ENCODE results near the gene GRIN2A. TPM values are rescaled to one million over a fixed set of nuclear protein-coding genes. Genes with fewer than 3 reads are reported as not detected.

GRIN2A gene
- polyA plus RNA-seq, 2 donors: 0.02 to 0.04 TPM

GRCh38 chr16:9934723-9935508, 247.3 kb downstream of the GRIN2A start:
- no peaks in the 10 kb centered on the region for H3K36me3 ChIP-seq (ENCODE audit: control insufficient read depth in 2 of 2, insufficient read depth in 2 of 2, low read length in 1 of 2)
- no peaks in the 10 kb centered on the region for H3K4me1 ChIP-seq (ENCODE audit: control insufficient read depth in 2 of 2, insufficient read depth in 2 of 2, low read length in 1 of 2)
- H3K27me3 ChIP-seq (ENCODE audit: control insufficient read depth in 1 of 2, insufficient read depth in 2 of 2, low read length in 2 of 2): no peaks in the 10 kb centered on the region
- no peak overlapping the region for H3K27ac ChIP-seq (ENCODE audit: low read depth in 2 of 2, low read length in 1 of 2)
- no peak overlapping the region for H3K4me3 ChIP-seq (ENCODE audit: low read depth in 1 of 2, low read length in 2 of 2)
- WGBS, 2 donors: 68 to 74% methylated on average over 8 of the region's 8 CpGs
- peaks cover 0 to 2% of the 10 kb centered on the region in 2 donors for H3K9me3 ChIP-seq (ENCODE audit: control insufficient read depth in 2 of 2, insufficient read depth in 1 of 2, low read depth in 1 of 2, low read length in 1 of 2)

GRCh38 chr16:9932919-9933653, 249.1 kb downstream of the GRIN2A start:
- 61 to 67% methylated on average over 5 of the region's 5 CpGs for WGBS, 2 donors

GRCh38 chr16:9932000-9932399, 250.2 kb downstream of the GRIN2A start:
- Histone ChIP-seq H3K27ac (ENCODE audit: low read depth in 2 of 2, low read length in 1 of 2) (no peak overlapping the region), H3K36me3 (ENCODE audit: control insufficient read depth in 2 of 2, insufficient read depth in 2 of 2, low read length in 1 of 2) (no peaks in the 10 kb centered on the region), H3K9me3 (ENCODE audit: control insufficient read depth in 2 of 2, insufficient read depth in 1 of 2, low read depth in 1 of 2, low read length in 1 of 2) (peaks cover 0 to 3% of the 10 kb centered on the region in 2 donors), H3K4me1 (ENCODE audit: control insufficient read depth in 2 of 2, insufficient read depth in 2 of 2, low read length in 1 of 2) (no peaks in the 10 kb centered on the region), H3K27me3 (ENCODE audit: control insufficient read depth in 1 of 2, insufficient read depth in 2 of 2, low read length in 2 of 2) (no peaks in the 10 kb centered on the region), H3K4me3 (ENCODE audit: low read depth in 1 of 2, low read length in 2 of 2) (no peak overlapping the region)
- 66 to 74% methylated on average over 1 of the region's 1 CpG for whole genome bisulfite sequencing, 2 donors

More at GRCh38 chr16:9932919-9933653, 249.1 kb downstream of the GRIN2A start:
- Histone ChIP-seq H3K27me3 (ENCODE audit: control insufficient read depth in 1 of 2, insufficient read depth in 2 of 2, low read length in 2 of 2) (no peaks in the 10 kb centered on the region), H3K27ac (ENCODE audit: low read depth in 2 of 2, low read length in 1 of 2) (no peak overlapping the region), H3K4me3 (ENCODE audit: low read depth in 1 of 2, low read length in 2 of 2) (no peak overlapping the region), H3K9me3 (ENCODE audit: control insufficient read depth in 2 of 2, insufficient read depth in 1 of 2, low read depth in 1 of 2, low read length in 1 of 2) (peaks cover 0 to under 1% of the 10 kb centered on the region in 2 donors), H3K4me1 (ENCODE audit: control insufficient read depth in 2 of 2, insufficient read depth in 2 of 2, low read length in 1 of 2) (no peaks in the 10 kb centered on the region), H3K36me3 (ENCODE audit: control insufficient read depth in 2 of 2, insufficient read depth in 2 of 2, low read length in 1 of 2) (no peaks in the 10 kb centered on the region)

GRCh38 chr16:9929836-9930235, 252.4 kb downstream of the GRIN2A start:
- Histone ChIP-seq H3K4me3 (ENCODE audit: low read depth in 1 of 2, low read length in 2 of 2) (no peak overlapping the region), H3K36me3 (ENCODE audit: control insufficient read depth in 2 of 2, insufficient read depth in 2 of 2, low read length in 1 of 2) (no peaks in the 10 kb centered on the region), H3K9me3 (ENCODE audit: control insufficient read depth in 2 of 2, insufficient read depth in 1 of 2, low read depth in 1 of 2, low read length in 1 of 2) (peaks cover 0 to 3% of the 10 kb centered on the region in 2 donors), H3K27ac (ENCODE audit: low read depth in 2 of 2, low read length in 1 of 2) (no peak overlapping the region), H3K4me1 (ENCODE audit: control insufficient read depth in 2 of 2, insufficient read depth in 2 of 2, low read length in 1 of 2) (no peaks in the 10 kb centered on the region), H3K27me3 (ENCODE audit: control insufficient read depth in 1 of 2, insufficient read depth in 2 of 2, low read length in 2 of 2) (no peaks in the 10 kb centered on the region)
- WGBS, 2 donors: 50 to 57% methylated on average over 4 of the region's 4 CpGs

- no peaks in the 10 kb centered on the region for H3K27me3 ChIP-seq (ENCODE audit: control insufficient read depth in 1 of 2, insufficient read depth in 2 of 2, low read length in 2 of 2)
- no peak overlapping the region for H3K4me3 ChIP-seq (ENCODE audit: low read depth in 1 of 2, low read length in 2 of 2)
- no peak overlapping the region for H3K27ac ChIP-seq (ENCODE audit: low read depth in 2 of 2, low read length in 1 of 2)
- peaks cover 0 to 3% of the 10 kb centered on the region in 2 donors for H3K9me3 ChIP-seq (ENCODE audit: control insufficient read depth in 2 of 2, insufficient read depth in 1 of 2, low read depth in 1 of 2, low read length in 1 of 2)
- no peaks in the 10 kb centered on the region for H3K36me3 ChIP-seq (ENCODE audit: control insufficient read depth in 2 of 2, insufficient read depth in 2 of 2, low read length in 1 of 2)
- H3K4me1 ChIP-seq (ENCODE audit: control insufficient read depth in 2 of 2, insufficient read depth in 2 of 2, low read length in 1 of 2): no peaks in the 10 kb centered on the region
Measured at GRCh38 chr16:9929313-9929712, 252.9 kb downstream of the GRIN2A start.

GRCh38 chr16:9922441-9922840, 259.8 kb downstream of the GRIN2A start:
- Histone ChIP-seq H3K27ac (ENCODE audit: low read depth in 2 of 2, low read length in 1 of 2) (no peak overlapping the region), H3K4me3 (ENCODE audit: low read depth in 1 of 2, low read length in 2 of 2) (no peak overlapping the region), H3K36me3 (ENCODE audit: control insufficient read depth in 2 of 2, insufficient read depth in 2 of 2, low read length in 1 of 2) (no peaks in the 10 kb centered on the region), H3K27me3 (ENCODE audit: control insufficient read depth in 1 of 2, insufficient read depth in 2 of 2, low read length in 2 of 2) (no peaks in the 10 kb centered on the region), H3K9me3 (ENCODE audit: control insufficient read depth in 2 of 2, insufficient read depth in 1 of 2, low read depth in 1 of 2, low read length in 1 of 2) (no peaks in the 10 kb centered on the region), H3K4me1 (ENCODE audit: control insufficient read depth in 2 of 2, insufficient read depth in 2 of 2, low read length in 1 of 2) (no peaks in the 10 kb centered on the region)
- 53 to 54% methylated on average over 4 of the region's 4 CpGs for WGBS, 2 donors

- H3K36me3 ChIP-seq (ENCODE audit: control insufficient read depth in 2 of 2, insufficient read depth in 2 of 2, low read length in 1 of 2): no peaks in the 10 kb centered on the region
- H3K9me3 ChIP-seq (ENCODE audit: control insufficient read depth in 2 of 2, insufficient read depth in 1 of 2, low read depth in 1 of 2, low read length in 1 of 2): no peaks in the 10 kb centered on the region
- H3K4me1 ChIP-seq (ENCODE audit: control insufficient read depth in 2 of 2, insufficient read depth in 2 of 2, low read length in 1 of 2): no peaks in the 10 kb centered on the region
- H3K27me3 ChIP-seq (ENCODE audit: control insufficient read depth in 1 of 2, insufficient read depth in 2 of 2, low read length in 2 of 2): no peaks in the 10 kb centered on the region
- no peak overlapping the region for H3K4me3 ChIP-seq (ENCODE audit: low read depth in 1 of 2, low read length in 2 of 2)
- 85 to 89% methylated on average over 1 of the region's 1 CpG for WGBS, 2 donors
- no peak overlapping the region for H3K27ac ChIP-seq (ENCODE audit: low read depth in 2 of 2, low read length in 1 of 2)
Measured at GRCh38 chr16:9921997-9922396, 260.2 kb downstream of the GRIN2A start.

- Histone ChIP-seq H3K9me3 (ENCODE audit: control insufficient read depth in 2 of 2, insufficient read depth in 1 of 2, low read depth in 1 of 2, low read length in 1 of 2) (no peaks in the 10 kb centered on the region), H3K4me3 (ENCODE audit: low read depth in 1 of 2, low read length in 2 of 2) (no peak overlapping the region), H3K36me3 (ENCODE audit: control insufficient read depth in 2 of 2, insufficient read depth in 2 of 2, low read length in 1 of 2) (no peaks in the 10 kb centered on the region), H3K27me3 (ENCODE audit: control insufficient read depth in 1 of 2, insufficient read depth in 2 of 2, low read length in 2 of 2) (no peaks in the 10 kb centered on the region), H3K27ac (ENCODE audit: low read depth in 2 of 2, low read length in 1 of 2) (no peak overlapping the region), H3K4me1 (ENCODE audit: control insufficient read depth in 2 of 2, insufficient read depth in 2 of 2, low read length in 1 of 2) (no peaks in the 10 kb centered on the region)
- WGBS, 2 donors: 78 to 82% methylated on average over 3 of the region's 3 CpGs
Measured at GRCh38 chr16:9919460-9919859, 262.8 kb downstream of the GRIN2A start.

- Histone ChIP-seq H3K4me1 (ENCODE audit: control insufficient read depth in 2 of 2, insufficient read depth in 2 of 2, low read length in 1 of 2) (no peaks in the 10 kb centered on the region), H3K4me3 (ENCODE audit: low read depth in 1 of 2, low read length in 2 of 2) (no peak overlapping the region), H3K36me3 (ENCODE audit: control insufficient read depth in 2 of 2, insufficient read depth in 2 of 2, low read length in 1 of 2) (no peaks in the 10 kb centered on the region), H3K9me3 (ENCODE audit: control insufficient read depth in 2 of 2, insufficient read depth in 1 of 2, low read depth in 1 of 2, low read length in 1 of 2) (no peaks in the 10 kb centered on the region), H3K27me3 (ENCODE audit: control insufficient read depth in 1 of 2, insufficient read depth in 2 of 2, low read length in 2 of 2) (no peaks in the 10 kb centered on the region), H3K27ac (ENCODE audit: low read depth in 2 of 2, low read length in 1 of 2) (no peak overlapping the region)
- WGBS, 2 donors: 72 to 78% methylated on average over 6 of the region's 6 CpGs
Measured at GRCh38 chr16:9917691-9918090, 264.5 kb downstream of the GRIN2A start.

Measured in esophagus (tissue), 2 donors.